Measurements from ENCODE around the gene RICTOR.
"Not testable (repeated sequence)": the region's sequence is repeated elsewhere in the genome, so short reads cannot be mapped to it uniquely, and the experiment has no call there.

- not testable (repeated sequence) for TF ChIP-seq POLR2A, POLR2AphosphoS5, CTCF (IDR thresholded peaks at IDR 0.05)
Measured at GRCh38 chr5:38989974-38990719, 84.1 kb downstream of the RICTOR start.
